Testis (tissue), 2 donors: ENCODE results near the gene AGBL4.

Source experiments
- CTCF ChIP-seq, 3 experiments: fragments of 450-650 bp in 2 of 3; fragments of 200-600 bp in 1 of 3; sonication (generic) in 1 of 3; IDR thresholded peaks; one replicate each; pipeline ENCODE4 v1.5.1; 2016 to 2019; ENCODE audit warnings: antibody characterized with exemption in 3 of 3, mild to moderate bottlenecking in 2 of 3, moderate library complexity in 1 of 3
- POLR2A ChIP-seq: fragments of 450-650 bp; IDR thresholded peaks from one replicate; pipeline ENCODE4 v1.6.1; 2017; ENCODE audit warnings: antibody characterized with exemption, mild to moderate bottlenecking, moderate library complexity

DNA sequence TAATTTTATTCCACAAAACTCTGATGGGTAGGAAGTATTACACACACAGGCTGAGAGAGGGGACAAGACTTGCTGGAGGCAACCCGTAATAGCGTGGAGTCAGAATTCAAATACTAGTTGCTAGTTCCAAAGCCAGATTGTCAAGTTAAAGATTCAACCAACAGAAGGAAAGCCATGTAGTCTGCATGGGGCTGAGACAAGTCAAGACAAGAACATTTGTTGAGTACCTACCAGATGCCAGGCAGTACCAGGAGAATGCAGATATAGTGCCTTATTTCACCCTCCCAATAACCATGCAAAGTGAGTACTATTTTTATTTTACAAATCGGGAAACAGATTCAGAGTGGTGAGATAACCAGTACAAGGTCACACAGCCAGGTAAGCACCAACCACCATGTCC lies 1441.3 kb downstream of the AGBL4 start:
- TF ChIP-seq POLR2A = no peak
- no peak for TF ChIP-seq CTCF (IDR thresholded peaks at IDR 0.05)
